ENCODE results near the gene NHEJ1. TPM values are rescaled to one million over a fixed set of nuclear protein-coding genes. Genes with fewer than 3 reads are reported as not detected.

Gene NHEJ1
- total RNA-seq, 1 donor = 23.8 TPM

DNA sequence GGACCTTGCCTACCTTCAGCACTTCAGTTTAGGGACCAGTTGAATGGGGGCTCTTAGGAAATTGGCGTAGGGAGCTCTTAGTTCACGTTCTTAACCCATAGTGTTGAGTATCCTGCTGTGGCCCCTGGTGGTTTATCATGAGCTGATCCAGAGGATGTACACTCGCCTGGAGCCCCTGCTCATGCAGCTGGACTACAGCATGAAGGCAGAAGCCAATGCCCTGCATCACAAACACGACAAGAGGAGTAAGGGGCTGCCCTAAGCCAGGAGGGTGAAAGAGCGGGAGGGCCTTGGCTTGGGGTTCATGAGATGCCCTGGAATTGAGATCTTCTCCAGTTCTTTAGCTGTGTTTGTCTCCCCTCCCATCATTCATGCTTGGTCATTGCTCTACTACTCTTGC is 20.3 kb upstream of the NHEJ1 start:
- DNase-seq (ENCODE audit: low read depth) = no peak
- no peak for TF ChIP-seq CTCF (IDR thresholded peaks at IDR 0.05; ENCODE audit: insufficient read depth, low read length)
- H3K4me3 ChIP-seq (ENCODE audit: low read depth, low read length) = no peak overlapping the region

GRCh38 chr2:219179601-219180465 is 19.2 kb upstream of the NHEJ1 start:
- H3K4me3 ChIP-seq (ENCODE audit: low read depth, low read length) = peak overlapping the region; percentile 95
- no peak for TF ChIP-seq CTCF (IDR thresholded peaks at IDR 0.05; ENCODE audit: insufficient read depth, low read length)
- DNase-seq (ENCODE audit: low read depth) = no peak

GRCh38 chr2:219178377-219179175 is 18.0 kb upstream of the NHEJ1 start:
- peak overlapping the region; percentile 95 for H3K4me3 ChIP-seq (ENCODE audit: low read depth, low read length)
- DNase-seq (ENCODE audit: low read depth) = peak; percentile 19
- TF ChIP-seq CTCF (IDR thresholded peaks at IDR 0.05; ENCODE audit: insufficient read depth, low read length) = no peak

- peak; percentile 23 for TF ChIP-seq CTCF (IDR thresholded peaks at IDR 0.05; ENCODE audit: insufficient read depth, low read length)
- H3K4me3 ChIP-seq (ENCODE audit: low read depth, low read length) = peak within 1 kb of the TSS; percentile 95
- peak; percentile 87 for DNase-seq (ENCODE audit: low read depth)
Measured at GRCh38 chr2:219177552-219178376, 17.1 kb upstream of the NHEJ1 start, which contains the start of gene RETREG2. Gene RETREG2 (plus strand): TSS chr2:219178275. CDS start chr2:219178353, 78 bp downstream.

DNA sequence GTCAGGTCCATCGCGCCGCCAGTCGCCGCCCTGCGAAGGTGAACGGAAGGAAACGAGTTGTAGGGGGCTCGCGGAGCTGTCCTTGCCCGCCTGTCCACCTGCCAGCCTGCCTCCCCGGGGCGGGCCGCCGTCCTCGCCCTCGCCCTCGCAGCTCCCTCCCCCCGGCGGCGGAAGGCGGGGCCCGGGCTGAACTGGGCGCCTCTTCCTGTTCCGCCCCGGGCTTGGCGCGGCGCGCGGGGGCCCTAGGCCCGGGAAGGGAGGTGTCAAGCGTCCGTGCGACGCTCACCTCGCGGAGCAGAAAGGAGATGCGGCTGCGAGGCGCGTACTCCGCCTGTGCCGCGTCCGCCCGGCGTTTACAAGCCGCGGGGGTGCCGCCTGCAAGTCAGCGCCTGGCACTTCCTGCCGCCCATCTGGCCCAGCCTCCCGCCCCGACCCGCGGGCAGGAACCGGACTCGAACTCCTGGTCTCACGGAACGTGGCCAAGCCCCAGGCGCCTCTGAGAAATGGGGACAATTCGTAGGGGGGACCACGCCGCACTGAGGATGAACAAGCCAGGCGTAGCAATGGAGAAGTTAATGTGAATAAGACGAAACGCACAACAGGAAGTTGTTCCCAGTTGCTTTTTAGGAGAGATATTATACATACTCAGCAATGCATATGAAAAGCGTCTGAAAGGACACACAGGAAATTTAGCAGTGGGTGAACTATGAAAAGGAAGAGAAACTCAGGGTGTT is 16.4 kb upstream of the NHEJ1 start, which contains the start of gene CNPPD1:
CNPPD1 (minus strand) TSS at position 108 of the 734 bp plus-strand sequence; CDS start at position 11, 97 bp downstream.
- DNase-seq (ENCODE audit: low read depth) = peak; percentile 69
- peak within 1 kb of the TSS; percentile 95 for H3K4me3 ChIP-seq (ENCODE audit: low read depth, low read length)
- TF ChIP-seq CTCF (IDR thresholded peaks at IDR 0.05; ENCODE audit: insufficient read depth, low read length) = no peak
